ENCODE results near the gene KCNIP1. TPM values are rescaled to one million over a fixed set of nuclear protein-coding genes. Genes with fewer than 3 reads are reported as not detected.

KCNIP1 gene
- polyA plus RNA-seq, 2 of the 4 experiments (the other 2 are of a cell fraction): not detected

DNA sequence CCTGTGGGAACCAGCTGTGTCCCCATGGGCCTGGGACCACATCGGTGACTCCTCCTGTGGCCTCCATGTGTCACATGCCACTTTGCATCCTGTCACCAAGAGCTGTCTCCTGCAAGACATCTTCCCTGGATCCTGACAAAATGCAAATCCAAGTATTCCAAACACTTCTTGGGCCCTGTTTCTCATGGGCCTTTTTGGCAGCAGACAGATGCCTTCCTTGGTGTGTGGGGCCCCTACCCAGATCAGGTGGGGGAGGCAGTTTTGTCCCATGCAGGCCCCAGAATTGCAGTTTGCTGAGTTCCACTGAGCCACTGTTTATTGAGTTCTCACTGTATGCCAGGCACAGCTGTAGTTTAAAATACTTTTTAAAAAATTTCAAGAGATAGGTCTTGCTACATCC lies 217.2 kb downstream of the KCNIP1 start:
- CTCF ChIA-PET: interaction anchor here (0.6 to 1.5 kb wide), 2 partner anchors 19 to 70 kb away, joined by 3 read pairs; no protein-coding TSS in a partner anchor
- Histone ChIP-seq H3K27ac (no peak overlapping the region), H3K9me3 (no peaks in the 10 kb centered on the region), H3K4me1 (no peaks in the 10 kb centered on the region), H3K4me3 (no peak overlapping the region), H3K4me2 (no peak overlapping the region)
- no peak for ATAC-seq
- FAIRE-seq: no peak
- DNase-seq (ENCODE audit: low read depth in 1 of 2, low spot score in 1 of 2): no peak
- WGBS (ENCODE audit: missing lambda C conversion rate): 17% methylated on average over 1 of the region's 1 CpG
- POLR2A ChIA-PET: no interaction called here
- TF ChIP-seq NPAS2 (CRISPR knock-in tag; IDR thresholded peaks at IDR 0.05; ENCODE audit: borderline replicate concordance): no peak
- no peak for TF ChIP-seq RNF2 (IDR thresholded peaks at IDR 0.05; ENCODE audit: borderline replicate concordance, low read depth)

DNA sequence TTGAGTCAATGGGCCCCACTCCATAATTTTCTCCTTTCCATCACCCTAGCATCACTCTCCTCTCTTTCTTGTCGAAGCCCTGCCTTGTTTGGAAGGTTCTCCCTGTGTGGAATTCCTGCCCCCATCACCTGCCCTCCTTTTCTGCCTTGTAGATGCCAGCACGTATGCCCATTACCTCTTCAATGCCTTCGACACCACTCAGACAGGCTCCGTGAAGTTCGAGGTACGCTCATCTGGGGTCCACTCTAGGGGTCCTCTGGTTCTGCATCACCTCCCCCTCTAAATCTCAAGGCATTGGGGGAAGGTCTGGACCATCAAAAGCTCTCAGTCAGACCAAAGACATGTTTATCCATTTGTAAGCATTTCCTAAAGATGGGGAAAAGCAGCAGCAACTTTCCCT lies 217.9 kb downstream of the KCNIP1 start:
- Histone ChIP-seq H3K9me3 (no peaks in the 10 kb centered on the region), H3K4me2 (no peak overlapping the region), H3K4me3 (no peak overlapping the region), H3K4me1 (no peaks in the 10 kb centered on the region), H3K27ac (no peak overlapping the region)
- ChIA-PET POLR2A (no interaction called here), CTCF (interaction anchor here (1.5 kb wide), 1 partner anchor 70 kb away, joined by 3 read pairs; no protein-coding TSS in a partner anchor)
- FAIRE-seq: no peak
- no peak for DNase-seq (ENCODE audit: low read depth in 1 of 2, low spot score in 1 of 2)
- 19% methylated on average over 6 of the region's 6 CpGs for WGBS (ENCODE audit: missing lambda C conversion rate)
- TF ChIP-seq TP53 (CRISPR knock-in tag; IDR thresholded peaks at IDR 0.05): no peak
- TF ChIP-seq, protein P1, sequence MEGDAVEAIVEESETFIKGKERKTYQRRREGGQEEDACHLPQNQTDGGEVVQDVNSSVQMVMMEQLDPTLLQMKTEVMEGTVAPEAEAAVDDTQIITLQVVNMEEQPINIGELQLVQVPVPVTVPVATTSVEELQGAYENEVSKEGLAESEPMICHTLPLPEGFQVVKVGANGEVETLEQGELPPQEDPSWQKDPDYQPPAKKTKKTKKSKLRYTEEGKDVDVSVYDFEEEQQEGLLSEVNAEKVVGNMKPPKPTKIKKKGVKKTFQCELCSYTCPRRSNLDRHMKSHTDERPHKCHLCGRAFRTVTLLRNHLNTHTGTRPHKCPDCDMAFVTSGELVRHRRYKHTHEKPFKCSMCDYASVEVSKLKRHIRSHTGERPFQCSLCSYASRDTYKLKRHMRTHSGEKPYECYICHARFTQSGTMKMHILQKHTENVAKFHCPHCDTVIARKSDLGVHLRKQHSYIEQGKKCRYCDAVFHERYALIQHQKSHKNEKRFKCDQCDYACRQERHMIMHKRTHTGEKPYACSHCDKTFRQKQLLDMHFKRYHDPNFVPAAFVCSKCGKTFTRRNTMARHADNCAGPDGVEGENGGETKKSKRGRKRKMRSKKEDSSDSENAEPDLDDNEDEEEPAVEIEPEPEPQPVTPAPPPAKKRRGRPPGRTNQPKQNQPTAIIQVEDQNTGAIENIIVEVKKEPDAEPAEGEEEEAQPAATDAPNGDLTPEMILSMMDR (IDR thresholded peaks at IDR 0.05): no peak
- TF ChIP-seq, protein P2, sequence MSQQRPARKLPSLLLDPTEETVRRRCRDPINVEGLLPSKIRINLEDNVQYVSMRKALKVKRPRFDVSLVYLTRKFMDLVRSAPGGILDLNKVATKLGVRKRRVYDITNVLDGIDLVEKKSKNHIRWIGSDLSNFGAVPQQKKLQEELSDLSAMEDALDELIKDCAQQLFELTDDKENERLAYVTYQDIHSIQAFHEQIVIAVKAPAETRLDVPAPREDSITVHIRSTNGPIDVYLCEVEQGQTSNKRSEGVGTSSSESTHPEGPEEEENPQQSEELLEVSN (IDR thresholded peaks at IDR 0.05; ENCODE audit: borderline replicate concordance, low read depth): no peak
- TF ChIP-seq RCOR1 (IDR thresholded peaks at IDR 0.05; ENCODE audit: low read depth, low read length): no peak
- no peak for TF ChIP-seq POLR2AphosphoS2 (conservative IDR thresholded peaks at IDR 0.05; ENCODE audit: low read length)
- no peak for TF ChIP-seq CHD4 (IDR thresholded peaks at IDR 0.05; ENCODE audit: borderline replicate concordance)
- TF ChIP-seq CHD2 (IDR thresholded peaks at IDR 0.05; ENCODE audit: low read length, partially characterized antibody): no peak
- TF ChIP-seq GATA3 (IDR thresholded peaks at IDR 0.05; ENCODE audit: borderline replicate concordance): no peak
- TF ChIP-seq, protein P3, sequence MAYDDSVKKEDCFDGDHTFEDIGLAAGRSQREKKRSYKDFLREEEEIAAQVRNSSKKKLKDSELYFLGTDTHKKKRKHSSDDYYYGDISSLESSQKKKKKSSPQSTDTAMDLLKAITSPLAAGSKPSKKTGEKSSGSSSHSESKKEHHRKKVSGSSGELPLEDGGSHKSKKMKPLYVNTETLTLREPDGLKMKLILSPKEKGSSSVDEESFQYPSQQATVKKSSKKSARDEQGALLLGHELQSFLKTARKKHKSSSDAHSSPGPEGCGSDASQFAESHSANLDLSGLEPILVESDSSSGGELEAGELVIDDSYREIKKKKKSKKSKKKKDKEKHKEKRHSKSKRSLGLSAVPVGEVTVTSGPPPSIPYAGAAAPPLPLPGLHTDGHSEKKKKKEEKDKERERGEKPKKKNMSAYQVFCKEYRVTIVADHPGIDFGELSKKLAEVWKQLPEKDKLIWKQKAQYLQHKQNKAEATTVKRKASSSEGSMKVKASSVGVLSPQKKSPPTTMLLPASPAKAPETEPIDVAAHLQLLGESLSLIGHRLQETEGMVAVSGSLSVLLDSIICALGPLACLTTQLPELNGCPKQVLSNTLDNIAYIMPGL (CRISPR knock-in tag; IDR thresholded peaks at IDR 0.05; ENCODE audit: borderline replicate concordance): no peak
- no peak for TF ChIP-seq HOXB5 (CRISPR knock-in tag; IDR thresholded peaks at IDR 0.05)
- TF ChIP-seq NR3C1 (IDR thresholded peaks at IDR 0.05): no peak
- TF ChIP-seq RNF2 (IDR thresholded peaks at IDR 0.05; ENCODE audit: borderline replicate concordance, low read depth): no peak
- no peak for TF ChIP-seq CBX8 (IDR thresholded peaks at IDR 0.05)
- no peak for TF ChIP-seq FOSB (CRISPR knock-in tag; IDR thresholded peaks at IDR 0.05)
- TF ChIP-seq FOXS1 (CRISPR knock-in tag; IDR thresholded peaks at IDR 0.05): no peak
- TF ChIP-seq SMC3 (IDR thresholded peaks at IDR 0.05): no peak
- no peak for TF ChIP-seq SREBF2 (IDR thresholded peaks at IDR 0.05)
- no peak for TF ChIP-seq JUN (IDR thresholded peaks at IDR 0.05)
- no peak for ATAC-seq

DNA sequence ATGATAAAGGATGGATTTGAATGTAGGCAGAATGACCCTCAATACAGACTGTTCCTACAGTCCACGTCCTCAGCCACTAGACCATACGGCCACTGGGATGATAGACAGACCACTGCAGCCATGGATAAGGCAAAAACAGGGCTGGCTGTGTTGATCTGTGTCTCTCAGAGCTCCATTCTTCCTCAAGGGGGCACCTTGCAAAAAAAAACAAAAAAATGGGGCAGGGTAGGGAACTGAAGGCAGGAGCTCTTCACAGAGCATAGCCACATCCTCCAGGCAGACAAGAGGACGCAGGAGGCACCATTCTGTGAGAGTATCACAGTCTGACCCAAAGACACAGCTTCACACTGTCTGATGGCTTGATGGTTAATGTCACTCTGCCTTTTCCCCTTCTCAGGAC lies 218.5 kb downstream of the KCNIP1 start:
- FAIRE-seq (no peak), ATAC-seq (no peak), DNase-seq (ENCODE audit: low read depth in 1 of 2, low spot score in 1 of 2) (no peak)
- Histone ChIP-seq H3K4me1 (no peaks in the 10 kb centered on the region), H3K4me3 (no peak overlapping the region), H3K9me3 (no peaks in the 10 kb centered on the region), H3K27ac (no peak overlapping the region), H3K4me2 (no peak overlapping the region)
- CTCF ChIA-PET: interaction anchor here (0.7 to 2.1 kb wide), 3 partner anchors 20 to 69 kb away, joined by 3 to 14 read pairs (median 3); no protein-coding TSS in a partner anchor
- 8% methylated on average over 3 of the region's 3 CpGs for WGBS (ENCODE audit: missing lambda C conversion rate)
- POLR2A ChIA-PET: no interaction called here
- TF ChIP-seq MAX (IDR thresholded peaks at IDR 0.05) (no peak), FOSL2 (IDR thresholded peaks at IDR 0.05) (no peak), FOSL2 (CRISPR knock-in tag; IDR thresholded peaks at IDR 0.05) (no peak), RNF2 (IDR thresholded peaks at IDR 0.05; ENCODE audit: borderline replicate concordance, low read depth) (no peak), RCOR1 (IDR thresholded peaks at IDR 0.05; ENCODE audit: low read depth, low read length) (no peak), HES2 (IDR thresholded peaks at IDR 0.05) (no peak), HOXB13 (CRISPR knock-in tag; IDR thresholded peaks at IDR 0.05; ENCODE audit: low read depth) (no peak), EHF (CRISPR knock-in tag; IDR thresholded peaks at IDR 0.05) (no peak), EP300 (IDR thresholded peaks at IDR 0.05) (no peak), MYC (IDR thresholded peaks at IDR 0.05; ENCODE audit: borderline replicate concordance, low read length) (no peak)
- TF ChIP-seq, protein P4, sequence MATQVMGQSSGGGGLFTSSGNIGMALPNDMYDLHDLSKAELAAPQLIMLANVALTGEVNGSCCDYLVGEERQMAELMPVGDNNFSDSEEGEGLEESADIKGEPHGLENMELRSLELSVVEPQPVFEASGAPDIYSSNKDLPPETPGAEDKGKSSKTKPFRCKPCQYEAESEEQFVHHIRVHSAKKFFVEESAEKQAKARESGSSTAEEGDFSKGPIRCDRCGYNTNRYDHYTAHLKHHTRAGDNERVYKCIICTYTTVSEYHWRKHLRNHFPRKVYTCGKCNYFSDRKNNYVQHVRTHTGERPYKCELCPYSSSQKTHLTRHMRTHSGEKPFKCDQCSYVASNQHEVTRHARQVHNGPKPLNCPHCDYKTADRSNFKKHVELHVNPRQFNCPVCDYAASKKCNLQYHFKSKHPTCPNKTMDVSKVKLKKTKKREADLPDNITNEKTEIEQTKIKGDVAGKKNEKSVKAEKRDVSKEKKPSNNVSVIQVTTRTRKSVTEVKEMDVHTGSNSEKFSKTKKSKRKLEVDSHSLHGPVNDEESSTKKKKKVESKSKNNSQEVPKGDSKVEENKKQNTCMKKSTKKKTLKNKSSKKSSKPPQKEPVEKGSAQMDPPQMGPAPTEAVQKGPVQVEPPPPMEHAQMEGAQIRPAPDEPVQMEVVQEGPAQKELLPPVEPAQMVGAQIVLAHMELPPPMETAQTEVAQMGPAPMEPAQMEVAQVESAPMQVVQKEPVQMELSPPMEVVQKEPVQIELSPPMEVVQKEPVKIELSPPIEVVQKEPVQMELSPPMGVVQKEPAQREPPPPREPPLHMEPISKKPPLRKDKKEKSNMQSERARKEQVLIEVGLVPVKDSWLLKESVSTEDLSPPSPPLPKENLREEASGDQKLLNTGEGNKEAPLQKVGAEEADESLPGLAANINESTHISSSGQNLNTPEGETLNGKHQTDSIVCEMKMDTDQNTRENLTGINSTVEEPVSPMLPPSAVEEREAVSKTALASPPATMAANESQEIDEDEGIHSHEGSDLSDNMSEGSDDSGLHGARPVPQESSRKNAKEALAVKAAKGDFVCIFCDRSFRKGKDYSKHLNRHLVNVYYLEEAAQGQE (IDR thresholded peaks at IDR 0.05): no peak
